Stimulated activated effector memory CD8-positive, alpha-beta T cell treated with anti-CD3 and anti-CD28 coated beads, Interleukin-12 subunit alpha, Interleukin-12 subunit beta, amount 100 ng/mL, for 72 hours (primary cell): ENCODE measurements around the gene CRYBB3.
"Not testable (repeated sequence)": the region's sequence is repeated elsewhere in the genome, so short reads cannot be mapped to it uniquely, and the experiment has no call there.

Experiments used
- ATAC-seq: fragments of 150-1000 bp; cut with Tn5 transposase; 2 replicates; pipeline ENCODE4 v1.10.0; 2021
- DNase-seq, 2 donors: peaks; one replicate each; pipeline ENCODE4 v3.0.0; 2021 to 2022; ENCODE audit warnings: low spot score in 2 of 2
- H3K27ac Mint-ChIP-seq: one replicate; pipeline ENCODE4 v1.8.0; 2022; ENCODE audit warnings: mild to moderate bottlenecking, mixed read lengths
- H3K36me3 Mint-ChIP-seq: one replicate; pipeline ENCODE4 v1.8.0; 2022; ENCODE audit warnings: mild to moderate bottlenecking, mixed read lengths
- H3K4me1 Mint-ChIP-seq: one replicate; pipeline ENCODE4 v1.8.0; 2022; ENCODE audit warnings: mixed read lengths
- H3K4me3 Mint-ChIP-seq: one replicate; pipeline ENCODE4 v1.8.0; 2022; ENCODE audit warnings: mild to moderate bottlenecking, mixed read lengths
- H3K9me3 Mint-ChIP-seq: one replicate; pipeline ENCODE4 v1.8.0; 2022; ENCODE audit warnings: mixed read lengths

Gene CRYBB3

GRCh38 chr22:25208743-25209505 lies 9.3 kb downstream of the CRYBB3 start:
- ATAC-seq: no peak
- Mint-ChIP-seq H3K4me1 (no peaks in the 10 kb centered on the region), H3K9me3 (peaks cover 3% of the 10 kb centered on the region), H3K4me3 (no peak overlapping the region), H3K36me3 (no peaks in the 10 kb centered on the region), H3K27ac (no peak overlapping the region)
- DNase-seq: no peak

- Mint-ChIP-seq H3K27ac (no peak overlapping the region), H3K9me3 (peaks cover 3% of the 10 kb centered on the region), H3K4me3 (no peak overlapping the region), H3K36me3 (no peaks in the 10 kb centered on the region), H3K4me1 (no peaks in the 10 kb centered on the region)
- ATAC-seq: no peak
- no peak for DNase-seq
Measured at GRCh38 chr22:25210793-25211192, 11.1 kb downstream of the CRYBB3 start.

- no peaks in the 10 kb centered on the region for H3K36me3 Mint-ChIP-seq
- H3K4me3 Mint-ChIP-seq: no peak overlapping the region
- ATAC-seq: no peak
- no peak overlapping the region for H3K27ac Mint-ChIP-seq
- no peaks in the 10 kb centered on the region for H3K4me1 Mint-ChIP-seq
- H3K9me3 Mint-ChIP-seq: peaks cover 3% of the 10 kb centered on the region
- no peak for DNase-seq
Measured at GRCh38 chr22:25212337-25212736, 12.7 kb downstream of the CRYBB3 start.

DNA sequence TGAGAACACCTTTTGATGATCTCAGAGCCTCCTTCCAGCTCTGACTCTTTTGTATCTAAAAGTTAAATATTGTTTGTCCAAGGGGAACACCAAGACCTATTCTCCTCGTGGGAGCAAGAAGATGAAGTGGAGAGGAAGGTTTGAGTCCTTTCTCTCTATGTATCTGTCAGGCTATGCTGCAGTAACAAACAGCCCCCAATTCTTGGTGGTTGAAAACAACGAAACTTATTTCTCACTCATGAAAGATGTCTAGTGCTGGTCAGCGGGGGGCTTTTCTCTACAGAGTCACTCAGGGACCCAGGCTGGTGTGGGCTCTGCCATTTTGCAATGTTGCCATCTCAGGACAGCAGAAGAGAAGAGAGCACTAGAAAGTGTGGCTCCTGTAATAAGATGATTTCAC lies 13.6 kb downstream of the CRYBB3 start:
- H3K4me1 Mint-ChIP-seq: no peaks in the 10 kb centered on the region
- H3K27ac Mint-ChIP-seq: no peak overlapping the region
- H3K9me3 Mint-ChIP-seq: peaks cover 3% of the 10 kb centered on the region
- H3K36me3 Mint-ChIP-seq: no peaks in the 10 kb centered on the region
- no peak for DNase-seq
- H3K4me3 Mint-ChIP-seq: no peak overlapping the region
- no peak for ATAC-seq

- H3K4me1 Mint-ChIP-seq: no peaks in the 10 kb centered on the region
- H3K36me3 Mint-ChIP-seq: no peaks in the 10 kb centered on the region
- ATAC-seq (no peak), DNase-seq (no peak)
- H3K27ac Mint-ChIP-seq: no peak overlapping the region
- peaks cover 3% of the 10 kb centered on the region for H3K9me3 Mint-ChIP-seq
- no peak overlapping the region for H3K4me3 Mint-ChIP-seq
Measured at GRCh38 chr22:25216230-25216629, 16.6 kb downstream of the CRYBB3 start.

GRCh38 chr22:25219211-25219689 lies 19.6 kb downstream of the CRYBB3 start, which contains the start of gene CRYBB2:
TSS of gene CRYBB2 (plus strand) at chr22:25219639. CDS start at chr22:25221430, 1,791 bp downstream.
- ATAC-seq: no peak
- Mint-ChIP-seq H3K27ac (no peak within 1 kb of the TSS), H3K9me3 (no peaks in the 10 kb centered on the region), H3K36me3 (no peaks in the 10 kb centered on the region), H3K4me3 (no peak within 1 kb of the TSS), H3K4me1 (no peaks in the 10 kb centered on the region)
- DNase-seq: no peak

GRCh38 chr22:25219948-25220442 lies 20.3 kb downstream of the CRYBB3 start:
- no peaks in the 10 kb centered on the region for H3K9me3 Mint-ChIP-seq
- no peaks in the 10 kb centered on the region for H3K36me3 Mint-ChIP-seq
- DNase-seq (no peak), ATAC-seq (no peak)
- no peak overlapping the region for H3K27ac Mint-ChIP-seq
- H3K4me3 Mint-ChIP-seq: no peak overlapping the region
- H3K4me1 Mint-ChIP-seq: no peaks in the 10 kb centered on the region

- Mint-ChIP-seq H3K27ac (no peak overlapping the region), H3K36me3 (no peaks in the 10 kb centered on the region)
Measured at GRCh38 chr22:25221790-25222189, 22.1 kb downstream of the CRYBB3 start.

GRCh38 chr22:25223269-25223850 lies 23.7 kb downstream of the CRYBB3 start:
- H3K4me1 Mint-ChIP-seq: no peaks in the 10 kb centered on the region
- no peaks in the 10 kb centered on the region for H3K36me3 Mint-ChIP-seq
- DNase-seq (no peak), ATAC-seq (no peak)
- no peak overlapping the region for H3K27ac Mint-ChIP-seq
- no peak overlapping the region for H3K4me3 Mint-ChIP-seq
- H3K9me3 Mint-ChIP-seq: no peaks in the 10 kb centered on the region

More at GRCh38 chr22:25221790-25222189, 22.1 kb downstream of the CRYBB3 start:
- no peak for ATAC-seq
- Mint-ChIP-seq H3K4me3 (no peak overlapping the region), H3K9me3 (no peaks in the 10 kb centered on the region), H3K4me1 (no peaks in the 10 kb centered on the region)
- no peak for DNase-seq

- Mint-ChIP-seq H3K9me3 (no peaks in the 10 kb centered on the region), H3K4me3 (no peak overlapping the region), H3K27ac (no peak overlapping the region), H3K36me3 (no peaks in the 10 kb centered on the region), H3K4me1 (no peaks in the 10 kb centered on the region)
- no peak for DNase-seq
- ATAC-seq: no peak
Measured at GRCh38 chr22:25228822-25229221, 29.2 kb downstream of the CRYBB3 start.

GRCh38 chr22:25230760-25231159 lies 31.1 kb downstream of the CRYBB3 start:
- ATAC-seq, H3K4me3 Mint-ChIP-seq, H3K36me3 Mint-ChIP-seq, DNase-seq, H3K27ac Mint-ChIP-seq, H3K9me3 Mint-ChIP-seq, H3K4me1 Mint-ChIP-seq: not testable (repeated sequence)

DNA sequence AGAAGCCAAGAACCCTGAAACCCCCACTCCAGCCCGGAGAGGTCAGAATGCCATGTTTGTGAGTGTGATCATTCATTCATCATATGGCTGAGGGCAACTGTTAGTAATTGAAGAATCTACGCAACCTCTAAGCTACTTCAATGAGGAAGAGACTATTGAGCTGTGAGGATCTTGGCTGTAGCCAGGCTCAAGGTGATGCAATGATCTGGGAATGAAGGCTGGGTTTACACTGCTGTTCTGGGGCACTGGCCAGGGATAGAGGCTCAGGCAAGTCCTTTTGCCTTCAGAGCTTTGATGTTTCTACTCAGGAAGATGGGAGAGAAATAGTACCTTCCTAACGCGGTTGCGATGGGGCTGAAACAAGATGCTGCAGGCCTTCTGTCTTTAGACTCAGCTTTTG lies 32.6 kb downstream of the CRYBB3 start:
- DNase-seq: no peak
- H3K9me3 Mint-ChIP-seq: no peaks in the 10 kb centered on the region
- no peak for ATAC-seq
- H3K36me3 Mint-ChIP-seq: no peaks in the 10 kb centered on the region
- H3K4me1 Mint-ChIP-seq: peaks cover 11% of the 10 kb centered on the region
- H3K27ac Mint-ChIP-seq: no peak overlapping the region
- H3K4me3 Mint-ChIP-seq: no peak overlapping the region

- not testable (repeated sequence) for H3K27ac Mint-ChIP-seq, H3K36me3 Mint-ChIP-seq, DNase-seq, ATAC-seq, H3K4me3 Mint-ChIP-seq, H3K9me3 Mint-ChIP-seq
- peaks cover 11% of the 10 kb centered on the region for H3K4me1 Mint-ChIP-seq
Measured at GRCh38 chr22:25233706-25234105, 34.0 kb downstream of the CRYBB3 start.

GRCh38 chr22:25235547-25236290 lies 36.1 kb downstream of the CRYBB3 start:
- ATAC-seq: peak; percentile 87
- Mint-ChIP-seq H3K36me3 (no peaks in the 10 kb centered on the region), H3K4me1 (peaks cover 11% of the 10 kb centered on the region), H3K9me3 (no peaks in the 10 kb centered on the region), H3K27ac (no peak overlapping the region), H3K4me3 (no peak overlapping the region)
- peak; percentile 48 to 84 for DNase-seq

GRCh38 chr22:25236417-25236816 lies 36.8 kb downstream of the CRYBB3 start:
- no peak for ATAC-seq
- H3K27ac Mint-ChIP-seq: no peak overlapping the region
- H3K4me3 Mint-ChIP-seq: no peak overlapping the region
- peaks cover 11% of the 10 kb centered on the region for H3K4me1 Mint-ChIP-seq
- DNase-seq: no peak
- H3K36me3 Mint-ChIP-seq: no peaks in the 10 kb centered on the region
- no peaks in the 10 kb centered on the region for H3K9me3 Mint-ChIP-seq
